ENCODE measurements around the gene SBF1.

DNA sequence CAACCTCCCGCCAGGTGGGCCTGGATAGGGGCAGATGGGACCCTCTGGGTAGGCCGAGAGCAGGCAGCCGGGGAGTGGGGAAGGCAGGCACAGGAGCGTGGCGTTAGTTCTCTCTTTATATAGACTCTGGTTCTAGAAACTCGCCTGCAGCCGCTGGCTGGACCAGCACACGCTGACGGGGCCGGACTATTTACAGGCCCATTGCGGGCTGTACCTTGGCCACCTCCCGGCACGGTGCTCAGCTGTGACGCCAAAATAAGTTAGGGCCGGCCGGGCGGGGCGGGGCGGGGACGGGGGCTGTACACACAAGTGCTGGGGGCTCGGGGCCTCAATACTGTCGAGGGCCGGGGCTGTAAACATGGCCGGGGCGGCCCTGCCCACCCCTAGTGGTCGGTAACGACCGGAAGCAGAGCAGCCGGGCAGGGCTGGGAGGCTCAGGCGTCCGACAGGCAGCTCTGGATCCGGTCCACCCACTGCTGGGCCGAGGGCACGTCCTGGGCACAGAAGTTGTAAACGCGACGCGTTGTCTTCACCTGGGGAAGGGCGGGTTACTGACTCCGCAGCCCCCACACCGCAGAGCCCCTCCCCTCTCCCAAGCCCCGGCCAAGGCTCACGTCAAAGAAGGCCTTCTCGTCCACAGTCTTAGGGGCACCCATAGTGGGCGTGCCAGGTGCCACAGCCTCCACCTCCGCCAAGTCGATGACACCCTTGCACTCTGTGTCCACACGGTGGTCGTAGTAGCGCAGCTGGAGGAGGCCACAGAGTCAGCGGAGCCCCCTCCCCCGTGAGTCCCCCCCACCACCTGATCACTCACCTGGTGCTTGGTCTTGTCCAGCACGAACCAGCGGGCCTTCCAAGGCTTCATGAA lies 27.9 kb downstream of the SBF1 start:
- TF ChIP-seq CTCF (IDR thresholded peaks at IDR 0.05; ENCODE audit: low read depth, low read length) (no peak), EZH2phosphoT487 (IDR thresholded peaks at IDR 0.05; ENCODE audit: low read depth) (no peak)
